ENCODE results near the gene S100PBP.

- TF ChIP-seq NCOA1 (IDR thresholded peaks at IDR 0.05; ENCODE audit: low read depth): no peak
- no peak for TF ChIP-seq HDAC2 (IDR thresholded peaks at IDR 0.05)
- TF ChIP-seq ATF3 (IDR thresholded peaks at IDR 0.05): no peak
- no peak for TF ChIP-seq ATF3 (CRISPR knock-in tag; conservative IDR thresholded peaks at IDR 0.05)
- TF ChIP-seq CTCF (IDR thresholded peaks at IDR 0.05 in 2 of 3, conservative IDR thresholded peaks at IDR 0.05 in 1 of 3; ENCODE audit: insufficient read depth in 2 of 3, low read depth in 1 of 3, low read length in 3 of 3): no peak
- TF ChIP-seq NFE2 (IDR thresholded peaks at IDR 0.05; ENCODE audit: low read depth): no peak
- TF ChIP-seq CBFB (CRISPR knock-in tag; IDR thresholded peaks at IDR 0.05): no peak
- TF ChIP-seq PPARD (CRISPR knock-in tag; IDR thresholded peaks at IDR 0.05): no peak
- no peak for TF ChIP-seq CHCHD3 (CRISPR knock-in tag; IDR thresholded peaks at IDR 0.05)
- no peak for TF ChIP-seq MNT (conservative IDR thresholded peaks at IDR 0.05)
- TF ChIP-seq RAD21 (CRISPR knock-in tag; conservative IDR thresholded peaks at IDR 0.05 in 1 of 2, IDR thresholded peaks at IDR 0.05 in 1 of 2): no peak
- no peak for TF ChIP-seq BCL6 (CRISPR knock-in tag; IDR thresholded peaks at IDR 0.05)
- TF ChIP-seq KDM4B (IDR thresholded peaks at IDR 0.05; ENCODE audit: borderline replicate concordance in 2 of 2, low read depth in 1 of 2): no peak
- no peak for TF ChIP-seq CHAMP1 (IDR thresholded peaks at IDR 0.05)
These were observed 56.0 kb downstream of the S100PBP start for GRCh38 chr1:32873484-32873883.

Measured in K562 (cell line).